Upper lobe of left lung (tissue), 4 donors: ENCODE measurements around the gene VSX2.

Source experiments
- CTCF ChIP-seq, 6 experiments: fragments of 450-650 bp in 4 of 6; fragments of 200-600 bp in 2 of 6; sonication (generic) in 2 of 6; IDR thresholded peaks; one replicate each; pipeline ENCODE4 v1.5.1; 2016 to 2019; ENCODE audit warnings: antibody characterized with exemption in 6 of 6
- POLR2A ChIP-seq, 4 donors: fragments of 450-650 bp; IDR thresholded peaks; one replicate each; pipeline ENCODE4 v1.5.1; 2016 to 2017; ENCODE audit warnings: antibody characterized with exemption in 4 of 4, mild to moderate bottlenecking in 2 of 4
- POLR2AphosphoS5 ChIP-seq, 2 donors: sonication (generic); formaldehyde crosslinking; IDR thresholded peaks; one replicate each; pipeline ENCODE4 v1.5.1; 2017; ENCODE audit warnings: antibody characterized with exemption in 2 of 2

GRCh38 chr14:74207943-74208342 lies 31.3 kb upstream of the VSX2 start:
- no peak for TF ChIP-seq POLR2A (IDR thresholded peaks at IDR 0.05)
- TF ChIP-seq CTCF (IDR thresholded peaks at IDR 0.05) = no peak
- TF ChIP-seq POLR2AphosphoS5 (IDR thresholded peaks at IDR 0.05) = no peak
